ENCODE results near the gene MSLN. TPM values are rescaled to one million over a fixed set of nuclear protein-coding genes. Genes with fewer than 3 reads are reported as not detected.

Gene MSLN
- total and polyA plus RNA-seq, 8 donors: 0.92 to 83.7 (median 5.2) TPM; not detected in 1

GRCh38 chr16:779561-779960 lies 19.0 kb downstream of the MSLN start:
- Histone ChIP-seq H3K36me3 (no peaks in the 10 kb centered on the region), H3K9me3 (no peaks in the 10 kb centered on the region), H3K4me1 (peaks cover 4 to 27% (median 22%) of the 10 kb centered on the region in 4 donors), H3K27me3 (peaks cover 0 to 81% (median 17%) of the 10 kb centered on the region in 3 donors), H3K27ac (no peak overlapping the region), H3K4me3 (no peak overlapping the region)
- intact Hi-C loops (cut with DNase I; ENCODE audit: low total_unique reads): no loop called here
- 76 to 100% (median 80%) methylated on average over 1 to 13 of the region's 13 CpGs for WGBS, 5 donors
- TF ChIP-seq POLR2AphosphoS5 (IDR thresholded peaks at IDR 0.05) (no peak), POLR2A (IDR thresholded peaks at IDR 0.05) (no peak), CTCF (IDR thresholded peaks at IDR 0.05) (no peak), EP300 (IDR thresholded peaks at IDR 0.05) (no peak)
- DNase-seq: no peak

- no peak for DNase-seq
- H3K36me3 ChIP-seq: peaks cover 0 to 2% (median 0%) of the 10 kb centered on the region in 4 donors
- WGBS, 5 donors: 84 to 92% (median 91%) methylated on average over 16 of the region's 16 CpGs
- peaks cover 0 to 74% (median 14%) of the 10 kb centered on the region in 3 donors for H3K27me3 ChIP-seq
- peaks cover 4 to 27% (median 23%) of the 10 kb centered on the region in 4 donors for H3K4me1 ChIP-seq
- H3K27ac ChIP-seq: no peak overlapping the region
- TF ChIP-seq POLR2AphosphoS5 (IDR thresholded peaks at IDR 0.05): no peak
- TF ChIP-seq EP300 (IDR thresholded peaks at IDR 0.05): no peak
- no peak for TF ChIP-seq POLR2A (IDR thresholded peaks at IDR 0.05)
- no peak overlapping the region for H3K4me3 ChIP-seq
- H3K9me3 ChIP-seq: no peaks in the 10 kb centered on the region
- intact Hi-C loops (cut with DNase I; ENCODE audit: low total_unique reads): loop anchor here (5.0 kb wide), 1 partner anchor 68 kb away; no protein-coding TSS in a partner anchor
Measured at GRCh38 chr16:780296-780695, 19.8 kb downstream of the MSLN start.

- Histone ChIP-seq H3K27ac (no peak overlapping the region), H3K9me3 (no peaks in the 10 kb centered on the region), H3K4me1 (peaks cover 4 to 36% (median 27%) of the 10 kb centered on the region in 4 donors), H3K36me3 (peaks cover 6 to 14% (median 9%) of the 10 kb centered on the region in 4 donors), H3K4me3 (no peak overlapping the region), H3K27me3 (peaks cover 0 to 62% (median 14%) of the 10 kb centered on the region in 3 donors)
- 75 to 85% (median 78%) methylated on average over 16 to 19 of the region's 19 CpGs for WGBS, 5 donors
- intact Hi-C loops (cut with DNase I; ENCODE audit: low total_unique reads): loop anchor here (5.0 kb wide), 1 partner anchor 69 kb away; no protein-coding TSS in a partner anchor
- DNase-seq: no peak
- TF ChIP-seq EP300 (IDR thresholded peaks at IDR 0.05): no peak
- TF ChIP-seq POLR2A (IDR thresholded peaks at IDR 0.05): no peak
- no peak for TF ChIP-seq CTCF (IDR thresholded peaks at IDR 0.05)
- TF ChIP-seq POLR2AphosphoS5 (IDR thresholded peaks at IDR 0.05): no peak
Measured at GRCh38 chr16:781346-782010, 20.9 kb downstream of the MSLN start.

- Histone ChIP-seq H3K9me3 (no peaks in the 10 kb centered on the region), H3K4me3 (no peak overlapping the region), H3K36me3 (peaks cover 6 to 21% (median 16%) of the 10 kb centered on the region in 4 donors), H3K27ac (peak overlapping the region in 1 of 5 donors; percentile 42), H3K27me3 (peaks cover 0 to 56% (median 14%) of the 10 kb centered on the region in 3 donors), H3K4me1 (peaks cover 11 to 44% (median 34%) of the 10 kb centered on the region in 4 donors)
- WGBS, 5 donors: 40 to 59% (median 57%) methylated on average over 6 of the region's 6 CpGs
- intact Hi-C loops (cut with DNase I; ENCODE audit: low total_unique reads): loop anchor here (5.0 kb wide), 1 partner anchor 70 kb away; no protein-coding TSS in a partner anchor
- no peak for DNase-seq
- TF ChIP-seq EP300 (IDR thresholded peaks at IDR 0.05) (no peak), POLR2A (IDR thresholded peaks at IDR 0.05) (no peak), POLR2AphosphoS5 (IDR thresholded peaks at IDR 0.05) (no peak), CTCF (IDR thresholded peaks at IDR 0.05) (no peak)
Measured at GRCh38 chr16:782258-782657, 21.7 kb downstream of the MSLN start.
